GM23338 (cell line): Measurements from ENCODE around the gene MTFR1L. TPM values are rescaled to one million over a fixed set of nuclear protein-coding genes. Genes with fewer than 3 reads are reported as not detected.
A peak's percentile ranks its signal among the peaks of the same experiment; 100 is the strongest.

Source experiments
- ATAC-seq: fragments of 200-7000 bp; cut with Tn5 transposase; 3 replicates; pipeline ENCODE4 v1.9.1; 2020
- DNase-seq: peaks from one replicate; pipeline ENCODE4 v3.0.0-alpha.2; 2015; ENCODE audit warnings: low spot score
- H2AFZ ChIP-seq: fragments of 200-600 bp; sonication (generic); 2 replicates; pipeline ENCODE4 v1.8.0; 2016; ENCODE audit warnings: antibody characterized with exemption, mild to moderate bottlenecking, moderate library complexity
- H3F3A ChIP-seq: fragments of 200-600 bp; sonication (generic); replicated peaks from 2 replicates; pipeline ENCODE4 v1.8.0; 2017; ENCODE audit warnings: antibody characterized with exemption, mixed run types, low read depth
- H3K27ac ChIP-seq: fragments of 200-600 bp; sonication (generic); 2 replicates; pipeline ENCODE4 v1.6.1; 2016; ENCODE audit warnings: low read depth
- H3K27me3 ChIP-seq: fragments of 200-600 bp; sonication (generic); 2 replicates; pipeline ENCODE4 v1.8.0; 2016; ENCODE audit warnings: mild to moderate bottlenecking, mixed run types, moderate library complexity; ENCODE audit not compliant: insufficient read depth
- H3K36me3 ChIP-seq: fragments of 200-600 bp; sonication (generic); 2 replicates; pipeline ENCODE4 v1.8.0; 2016; ENCODE audit warnings: mild to moderate bottlenecking; ENCODE audit not compliant: insufficient read depth
- H3K4me1 ChIP-seq: fragments of 200-600 bp; sonication (generic); 2 replicates; pipeline ENCODE4 v1.8.0; 2016; ENCODE audit warnings: mild to moderate bottlenecking, moderate library complexity; ENCODE audit not compliant: insufficient read depth
- H3K4me2 ChIP-seq: fragments of 200-600 bp; sonication (generic); 2 replicates; pipeline ENCODE4 v1.7.1; 2017; ENCODE audit warnings: mixed run types
- H3K4me3 ChIP-seq: fragments of 200-600 bp; sonication (generic); 2 replicates; pipeline ENCODE4 v1.6.1; 2016; ENCODE audit warnings: mixed run types
- H3K79me2 ChIP-seq: fragments of 200-600 bp; sonication (generic); replicated peaks from 2 replicates; pipeline ENCODE4 v1.8.0; 2017; ENCODE audit warnings: mild to moderate bottlenecking; ENCODE audit not compliant: insufficient read depth
- H3K9me2 ChIP-seq: fragments of 200-600 bp; sonication (generic); 2 replicates; pipeline ENCODE4 v1.8.0; 2017; ENCODE audit not compliant: insufficient read depth
- H4K20me1 ChIP-seq: fragments of 200-600 bp; sonication (generic); replicated peaks from 2 replicates; pipeline ENCODE4 v1.8.0; 2017; ENCODE audit warnings: mild to moderate bottlenecking; ENCODE audit not compliant: insufficient read depth
- H3K27ac Mint-ChIP-seq: 2 replicates; pipeline ENCODE4 v1.8.0; 2020; ENCODE audit warnings: inconsistent platforms, mild to moderate bottlenecking, moderate library complexity, mixed read lengths
- H3K27me3 Mint-ChIP-seq: 3 replicates; pipeline ENCODE4 v1.8.0; 2022; ENCODE audit warnings: low read depth, mild to moderate bottlenecking, moderate library complexity, mixed read lengths, inconsistent platforms; ENCODE audit not compliant: insufficient read depth, poor library complexity
- H3K36me3 Mint-ChIP-seq: 3 replicates; pipeline ENCODE4 v1.8.0; 2021; ENCODE audit warnings: low read depth, mild to moderate bottlenecking, inconsistent platforms, moderate library complexity, mixed read lengths
- H3K4me1 Mint-ChIP-seq: 3 replicates; pipeline ENCODE4 v1.8.0; 2020; ENCODE audit warnings: mild to moderate bottlenecking, inconsistent platforms, mixed read lengths
- H3K4me3 Mint-ChIP-seq: 3 replicates; pipeline ENCODE4 v1.8.0; 2021; ENCODE audit warnings: moderate library complexity, mild to moderate bottlenecking, inconsistent platforms, mixed read lengths
- H3K9me3 Mint-ChIP-seq: 3 replicates; pipeline ENCODE4 v1.8.0; 2020; ENCODE audit warnings: moderate library complexity, mild to moderate bottlenecking, inconsistent platforms, mixed read lengths
- CREB1 ChIP-seq: fragments of 250-450 bp; sonication (Bioruptor Pico); IDR thresholded peaks from 2 replicates; pipeline ENCODE4 v1.5.0; 2020; ENCODE audit warnings: low read depth, mild to moderate bottlenecking, moderate library complexity
- CTCF ChIP-seq, 2 experiments: fragments of 200-600 bp in 1 of 2; sonication (generic) in 1 of 2; conservative IDR thresholded peaks; 2 replicates each; pipeline versions ENCODE4 v1.5.1 to v1.6.1; 2016 to 2017; ENCODE audit warnings: antibody characterized with exemption in 2 of 2, low read depth in 2 of 2, mild to moderate bottlenecking in 2 of 2, moderate library complexity in 1 of 2
- ETS1 ChIP-seq: IDR thresholded peaks from 2 replicates; pipeline ENCODE4 v1.6.1; 2016; ENCODE audit warnings: antibody characterized with exemption
- EZH2 ChIP-seq: fragments of 200-600 bp; sonication (generic); IDR thresholded peaks from one replicate; pipeline ENCODE4 v1.8.0; 2017; ENCODE audit warnings: antibody characterized with exemption, mild to moderate bottlenecking, low read depth; ENCODE audit not compliant: unreplicated experiment
- EZH2phosphoT487 ChIP-seq: fragments of 200-600 bp; sonication (generic); IDR thresholded peaks from one replicate; pipeline ENCODE4 v1.8.1; 2018; ENCODE audit warnings: antibody characterized with exemption; ENCODE audit not compliant: unreplicated experiment
- JUNB ChIP-seq: IDR thresholded peaks from one replicate; pipeline ENCODE4 v1.6.1; 2016; ENCODE audit warnings: antibody characterized with exemption; ENCODE audit not compliant: unreplicated experiment
- NANOG ChIP-seq: IDR thresholded peaks from 2 replicates; pipeline ENCODE4 v1.6.1; 2016; ENCODE audit warnings: antibody characterized with exemption, borderline replicate concordance
- POLR2AphosphoS5 ChIP-seq: IDR thresholded peaks from 2 replicates; pipeline ENCODE4 v1.6.1; 2016; ENCODE audit warnings: antibody characterized with exemption, low read depth
- REST ChIP-seq: IDR thresholded peaks from one replicate; pipeline ENCODE4 v1.6.1; 2018; ENCODE audit warnings: antibody characterized with exemption; ENCODE audit not compliant: unreplicated experiment
- STAT1 ChIP-seq: IDR thresholded peaks from one replicate; pipeline ENCODE4 v1.6.1; 2016; ENCODE audit warnings: antibody characterized with exemption; ENCODE audit not compliant: unreplicated experiment
- ZNF114 ChIP-seq: fragments of 250-450 bp; sonication (Bioruptor Pico); IDR thresholded peaks from 2 replicates; pipeline ENCODE4 v1.5.0; 2020; ENCODE audit warnings: mild to moderate bottlenecking, moderate library complexity
- ZNF331 ChIP-seq: fragments of 250-450 bp; sonication (Bioruptor Pico); IDR thresholded peaks from 2 replicates; pipeline ENCODE4 v1.5.0; 2020; ENCODE audit warnings: low read depth, mild to moderate bottlenecking, moderate library complexity
- polyA plus RNA-seq: library from polyadenylated mRNA; unstranded; fragments of >200 nt; fragmentation: Nextera tagmentation; extraction: Ambion mirVana; gene quantifications from 2 replicates; pipeline ENCODE4 v1.2.1, GENCODE V29; 2016
- total RNA-seq: library from RNA; depleted of rRNA; stranded (reverse); fragments of >200 nt; shearing (Covaris generic); gene quantifications from 2 replicates; pipeline ENCODE4 v1.2.3, GENCODE V29; 2014

Gene MTFR1L
- total and polyA plus RNA-seq, 2 experiments from 2014 or later: 14.8 to 22.7 TPM

- TF ChIP-seq POLR2AphosphoS5: no peak
- no peak for TF ChIP-seq REST
- no peak for TF ChIP-seq JUNB
- TF ChIP-seq EZH2phosphoT487: no peak
- no peak for TF ChIP-seq CTCF (conservative IDR thresholded peaks at IDR 0.05; ENCODE audit: low read depth in 2 of 2)
- no peak for TF ChIP-seq ZNF331 (CRISPR knock-in tag)
- TF ChIP-seq NANOG: no peak
- TF ChIP-seq CREB1 (CRISPR knock-in tag): no peak
- TF ChIP-seq ZNF114 (CRISPR knock-in tag): no peak
- Histone ChIP-seq H3F3A (0 out of 2 replicates have a peak, but pooled peaks cover 3% of the 10 kb centered on the region), H3K4me2 (no peak overlapping the region), H3K4me3 (no peak overlapping the region), H3K27ac (no peak overlapping the region), H3K36me3 (no peaks in the 10 kb centered on the region), H2AFZ (no peak overlapping the region), H3K4me1 (peaks cover 26% of the 10 kb centered on the region), H4K20me1 (no peaks in the 10 kb centered on the region), H3K9me2 (no peaks in the 10 kb centered on the region), H3K27me3 (no peaks in the 10 kb centered on the region), H3K79me2 (no peaks in the 10 kb centered on the region)
- Mint-ChIP-seq H3K4me1 (peaks cover 24% of the 10 kb centered on the region), H3K36me3 (no peaks in the 10 kb centered on the region), H3K9me3 (no peaks in the 10 kb centered on the region; the same call in 2 of the 3 replicates), H3K27ac (no peak overlapping the region), H3K27me3 (peaks cover 5% of the 10 kb centered on the region), H3K4me3 (no peak overlapping the region)
- ATAC-seq (no peak), DNase-seq (no peak)
Observed at GRCh38 chr1:25870614-25871013, 50.9 kb downstream of the MTFR1L start.

- DNase-seq (peak; percentile 21), ATAC-seq (no peak)
- no peaks in the 10 kb centered on the region; the same call in 2 of the 3 replicates for H3K9me3 Mint-ChIP-seq
- no peak overlapping the region for H3K4me3 ChIP-seq
- no peak overlapping the region for H2AFZ ChIP-seq
- peaks cover 1% of the 10 kb centered on the region for H3K27me3 ChIP-seq
- no peaks in the 10 kb centered on the region for H3K79me2 ChIP-seq
- H3K36me3 Mint-ChIP-seq: no peaks in the 10 kb centered on the region
- H3K4me1 ChIP-seq: peaks cover 26% of the 10 kb centered on the region
- peaks cover 26% of the 10 kb centered on the region for H3K4me1 Mint-ChIP-seq
- no peaks in the 10 kb centered on the region for H3K9me2 ChIP-seq
- H3K4me3 Mint-ChIP-seq: no peak overlapping the region
- 0 out of 2 replicates have a peak, but pooled peaks cover 3% of the 10 kb centered on the region for H3F3A ChIP-seq
- H3K27ac Mint-ChIP-seq: no peak overlapping the region
- H3K4me2 ChIP-seq: no peak overlapping the region
- no peak overlapping the region for H3K27ac ChIP-seq
- H4K20me1 ChIP-seq: no peaks in the 10 kb centered on the region
- H3K36me3 ChIP-seq: no peaks in the 10 kb centered on the region
- H3K27me3 Mint-ChIP-seq: peaks cover 5% of the 10 kb centered on the region
- TF ChIP-seq ZNF331 (CRISPR knock-in tag) (no peak), ETS1 (no peak), JUNB (no peak), NANOG (no peak), REST (no peak), POLR2AphosphoS5 (no peak), CREB1 (CRISPR knock-in tag) (no peak), ZNF114 (CRISPR knock-in tag) (no peak), EZH2 (no peak), STAT1 (no peak)
Observed at GRCh38 chr1:25871086-25871703, 51.4 kb downstream of the MTFR1L start.
